ENCODE measurements around the gene TMPRSS11F.

- TF ChIP-seq EZH2 (IDR thresholded peaks at IDR 0.05) (no peak), POLR2AphosphoS5 (IDR thresholded peaks at IDR 0.05; ENCODE audit: borderline replicate concordance, low read depth, low read length) (no peak), FOXP2 (optimal IDR thresholded peaks at IDR 0.05; ENCODE audit: control extremely low read depth, extremely low read length, insufficient read depth) (no peak)
Measured at GRCh38 chr4:68082758-68083157, 46.9 kb downstream of the TMPRSS11F start.
